Upper lobe of left lung (tissue), 6 donors: Measurements from ENCODE around the gene USP53. TPM values are rescaled to one million over a fixed set of nuclear protein-coding genes. Genes with fewer than 3 reads are reported as not detected.
A peak's percentile ranks its signal among the peaks of the same experiment; 100 is the strongest.
"Not testable (repeated sequence)": the region's sequence is repeated elsewhere in the genome, so short reads cannot be mapped to it uniquely, and the experiment has no call there.

Experiments used
- ATAC-seq, 2 donors: fragments of 200-7000 bp; cut with Tn5 transposase; one replicate each; pipeline ENCODE4 v1.9.1; 2022; ENCODE audit warnings: mild to moderate bottlenecking in 2 of 2, moderate library complexity in 2 of 2; ENCODE audit not compliant: low FRiP score in 2 of 2
- DNase-seq, 2 donors: peaks; one replicate each; pipeline ENCODE4 v3.0.0-alpha.2; 2019 to 2020
- H3K27ac ChIP-seq, 4 donors: fragments of 200-600 bp; sonication (generic); one replicate each; pipeline ENCODE4 v1.5.1; 2016 to 2019
- H3K27me3 ChIP-seq, 4 donors: fragments of 200-600 bp; sonication (generic); one replicate each; pipeline ENCODE4 v1.5.1; 2017 to 2019
- H3K36me3 ChIP-seq, 4 donors: fragments of 200-600 bp; sonication (generic); one replicate each; pipeline ENCODE4 v1.5.1; 2016 to 2019
- H3K4me1 ChIP-seq, 4 donors: fragments of 200-600 bp; sonication (generic); one replicate each; pipeline ENCODE4 v1.5.1; 2018 to 2019
- H3K4me3 ChIP-seq, 4 donors: fragments of 200-600 bp; sonication (generic); one replicate each; pipeline ENCODE4 v1.5.1; 2017 to 2019; ENCODE audit warnings: mild to moderate bottlenecking in 2 of 4, moderate library complexity in 1 of 4
- H3K9me3 ChIP-seq, 4 donors: fragments of 200-600 bp; sonication (generic); one replicate each; pipeline ENCODE4 v1.5.1; 2018 to 2019
- CTCF ChIP-seq, 6 experiments: fragments of 450-650 bp in 4 of 6; fragments of 200-600 bp in 2 of 6; sonication (generic) in 2 of 6; IDR thresholded peaks; one replicate each; pipeline ENCODE4 v1.5.1; 2016 to 2019; ENCODE audit warnings: antibody characterized with exemption in 6 of 6
- EP300 ChIP-seq, 4 donors: sonication (generic); formaldehyde crosslinking; IDR thresholded peaks; one replicate each; pipeline ENCODE4 v1.5.1; 2017; ENCODE audit warnings: antibody characterized with exemption in 4 of 4, control low read depth in 2 of 4
- POLR2A ChIP-seq, 4 donors: fragments of 450-650 bp; IDR thresholded peaks; one replicate each; pipeline ENCODE4 v1.5.1; 2016 to 2017; ENCODE audit warnings: antibody characterized with exemption in 4 of 4, mild to moderate bottlenecking in 2 of 4
- POLR2AphosphoS5 ChIP-seq, 2 donors: sonication (generic); formaldehyde crosslinking; IDR thresholded peaks; one replicate each; pipeline ENCODE4 v1.5.1; 2017; ENCODE audit warnings: antibody characterized with exemption in 2 of 2
- WGBS, 2 donors: methylation state at CpG; one replicate each; pipeline ENCODE4 v1.1.5; 2017 to 2018; 5-methylcytosine and 5-hydroxymethylcytosine counted together
- total RNA-seq, 6 donors: library from RNA; depleted of rRNA in 4 of 6; stranded (reverse); fragments of >200 nt in 4 of 6; gene quantifications; one replicate each; pipeline versions ENCODE4 v1.1.0 to v1.2.1, GENCODE V29; 2016 to 2021
- donor health status: DM: no; HTN: no; CAD: no; lungs with moderate emphysema.
- donor health status: DM: no; HTN: yes; CAD: no; lungs with severe emphysema.

The USP53 gene
- total RNA-seq, 6 donors from 2014 or later = 44.4 to 130 (median 56.0) TPM

DNA sequence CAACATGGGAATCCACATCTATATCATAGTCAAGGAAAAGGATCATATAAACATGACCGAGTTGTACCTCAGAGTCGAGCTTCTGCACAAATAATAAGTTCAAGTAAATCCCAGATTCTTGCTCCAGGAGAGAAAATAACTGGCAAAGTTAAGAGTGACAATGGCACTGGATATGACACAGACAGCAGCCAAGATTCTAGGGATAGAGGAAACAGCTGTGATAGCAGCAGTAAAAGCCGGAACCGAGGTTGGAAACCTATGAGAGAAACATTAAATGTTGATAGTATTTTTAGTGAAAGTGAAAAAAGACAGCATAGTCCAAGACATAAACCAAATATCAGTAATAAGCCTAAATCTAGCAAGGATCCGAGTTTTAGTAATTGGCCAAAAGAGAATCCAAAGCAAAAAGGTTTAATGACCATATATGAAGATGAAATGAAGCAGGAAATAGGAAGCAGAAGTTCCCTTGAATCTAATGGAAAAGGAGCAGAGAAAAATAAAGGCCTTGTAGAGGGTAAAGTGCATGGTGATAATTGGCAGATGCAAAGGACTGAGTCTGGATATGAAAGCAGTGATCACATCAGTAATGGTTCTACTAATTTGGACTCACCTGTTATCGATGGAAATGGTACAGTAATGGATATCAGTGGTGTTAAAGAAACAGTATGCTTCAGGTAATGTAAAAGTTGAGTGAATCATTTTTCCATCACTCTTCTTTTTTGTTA lies 59.0 kb downstream of the USP53 start:
- Histone ChIP-seq H3K4me3 (no peak overlapping the region), H3K27ac (no peak overlapping the region), H3K27me3 (no peaks in the 10 kb centered on the region), H3K4me1 (no peaks in the 10 kb centered on the region), H3K9me3 (no peaks in the 10 kb centered on the region), H3K36me3 (peaks cover 0 to 66% (median 1%) of the 10 kb centered on the region in 4 donors)
- ATAC-seq = no peak
- DNase-seq = no peak
- WGBS, 2 donors = 71 to 74% methylated on average over 6 of the region's 6 CpGs
- TF ChIP-seq CTCF (IDR thresholded peaks at IDR 0.05) (no peak), EP300 (IDR thresholded peaks at IDR 0.05) (no peak), POLR2AphosphoS5 (IDR thresholded peaks at IDR 0.05) (no peak), POLR2A (IDR thresholded peaks at IDR 0.05) (no peak)

DNA sequence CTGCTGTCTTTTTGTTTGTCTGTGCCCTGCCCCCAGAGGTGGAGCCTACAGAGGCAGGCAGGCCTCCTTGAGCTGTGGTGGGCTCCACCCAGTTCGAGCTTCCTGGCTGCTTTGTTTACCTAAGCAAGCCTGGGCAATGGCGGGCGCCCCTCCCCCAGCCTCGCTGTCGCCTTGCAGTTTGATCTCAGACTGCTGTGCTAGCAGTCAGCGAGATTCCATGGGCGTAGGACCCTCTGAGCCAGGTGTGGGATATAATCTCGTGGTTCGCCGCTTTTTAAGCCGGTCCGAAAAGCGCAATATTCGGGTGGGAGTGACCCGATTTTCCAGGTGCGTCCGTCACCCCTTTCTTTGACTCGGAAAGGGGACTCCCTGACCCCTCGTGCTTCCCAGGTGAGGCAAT lies 67.0 kb downstream of the USP53 start:
- DNase-seq = peak in 1 of 2 donors; percentile 40
- not testable (repeated sequence) for H3K27me3 ChIP-seq, H3K27ac ChIP-seq, H3K9me3 ChIP-seq, H3K36me3 ChIP-seq, H3K4me3 ChIP-seq, ATAC-seq
- peaks cover 4 to 15% (median 9%) of the 10 kb centered on the region in 4 donors for H3K4me1 ChIP-seq
- 93 to 96% methylated on average over 15 to 18 of the region's 19 CpGs for WGBS, 2 donors

GRCh38 chr4:119279945-119280344 lies 67.4 kb downstream of the USP53 start:
- not testable (repeated sequence) for H3K9me3 ChIP-seq, ATAC-seq, H3K36me3 ChIP-seq, H3K27ac ChIP-seq, DNase-seq, H3K27me3 ChIP-seq, H3K4me3 ChIP-seq
- WGBS, 2 donors = 96 to 98% methylated on average over 12 of the region's 12 CpGs
- H3K4me1 ChIP-seq = peaks cover 4 to 19% (median 13%) of the 10 kb centered on the region in 4 donors

GRCh38 chr4:119281393-119281792 lies 68.9 kb downstream of the USP53 start:
- DNase-seq (no peak), ATAC-seq (no peak)
- Histone ChIP-seq H3K4me3 (no peak overlapping the region), H3K27me3 (no peaks in the 10 kb centered on the region), H3K4me1 (peaks cover 11 to 32% (median 21%) of the 10 kb centered on the region in 4 donors), H3K36me3 (peaks cover 0 to 3% (median 0%) of the 10 kb centered on the region in 4 donors), H3K27ac (no peak overlapping the region), H3K9me3 (no peaks in the 10 kb centered on the region)
- TF ChIP-seq CTCF (IDR thresholded peaks at IDR 0.05) = no peak
- TF ChIP-seq POLR2A (IDR thresholded peaks at IDR 0.05) = no peak
- no peak for TF ChIP-seq POLR2AphosphoS5 (IDR thresholded peaks at IDR 0.05)
- no peak for TF ChIP-seq EP300 (IDR thresholded peaks at IDR 0.05)
- WGBS, 2 donors = 33 to 39% methylated on average over 2 of the region's 2 CpGs

GRCh38 chr4:119284876-119285780 lies 72.6 kb downstream of the USP53 start:
- WGBS, 2 donors = 14 to 15% methylated on average over 4 of the region's 4 CpGs
- peak in 1 of 2 donors; percentile 45 for ATAC-seq
- peaks cover 0 to 3% (median 0%) of the 10 kb centered on the region in 4 donors for H3K36me3 ChIP-seq
- H3K27ac ChIP-seq = peak overlapping the region in 3 of 4 donors; percentile 24 to 55 (median 49)
- peaks cover 11 to 32% (median 22%) of the 10 kb centered on the region in 4 donors for H3K4me1 ChIP-seq
- peak overlapping the region in 2 of 4 donors; percentile 7 to 24 for H3K4me3 ChIP-seq
- DNase-seq = no peak
- H3K27me3 ChIP-seq = no peaks in the 10 kb centered on the region
- H3K9me3 ChIP-seq = no peaks in the 10 kb centered on the region
- TF ChIP-seq POLR2AphosphoS5 (IDR thresholded peaks at IDR 0.05) (no peak), CTCF (IDR thresholded peaks at IDR 0.05) (peak in 4 of 6 experiments; percentile 30 to 52 (median 40))
